ENCODE measurements around the gene PIP5KL1.

PIP5KL1 gene

GRCh38 chr9:127912882-127913281, 17.7 kb downstream of the PIP5KL1 start:
- DNase-seq = no peak
- TF ChIP-seq CTCF (IDR thresholded peaks at IDR 0.05) = no peak
- peaks cover 10 to 57% (median 42%) of the 10 kb centered on the region in 3 donors for H3K36me3 ChIP-seq
- peaks cover 0 to 30% (median 26%) of the 10 kb centered on the region in 4 donors for H3K4me1 ChIP-seq
- H3K9me3 ChIP-seq = no peaks in the 10 kb centered on the region
- H3K27ac ChIP-seq = no peak overlapping the region
- no peaks in the 10 kb centered on the region for H3K27me3 ChIP-seq
- H3K4me3 ChIP-seq = no peak overlapping the region
- intact Hi-C loops (cut with DNase I; ENCODE audit: low total_unique reads) = no loop called here

- TF ChIP-seq CTCF (IDR thresholded peaks at IDR 0.05) = no peak
- peaks cover 10 to 59% (median 42%) of the 10 kb centered on the region in 3 donors for H3K36me3 ChIP-seq
These were observed 18.3 kb downstream of the PIP5KL1 start for GRCh38 chr9:127912296-127912695.

GRCh38 chr9:127910613-127911205, 19.9 kb downstream of the PIP5KL1 start:
- Histone ChIP-seq H3K4me1 (peaks cover 0 to 32% (median 23%) of the 10 kb centered on the region in 4 donors), H3K4me3 (no peak overlapping the region), H3K27me3 (no peaks in the 10 kb centered on the region), H3K9me3 (no peaks in the 10 kb centered on the region), H3K36me3 (peaks cover 10 to 59% (median 42%) of the 10 kb centered on the region in 3 donors), H3K27ac (no peak overlapping the region)
- TF ChIP-seq CTCF (IDR thresholded peaks at IDR 0.05) = no peak
- DNase-seq = no peak
- intact Hi-C loops (cut with DNase I; ENCODE audit: low total_unique reads) = no loop called here

More at GRCh38 chr9:127912296-127912695, 18.3 kb downstream of the PIP5KL1 start:
- no peak for DNase-seq
- no peak overlapping the region for H3K4me3 ChIP-seq
- H3K27ac ChIP-seq = no peak overlapping the region
- no peaks in the 10 kb centered on the region for H3K27me3 ChIP-seq
- no peaks in the 10 kb centered on the region for H3K9me3 ChIP-seq
- peaks cover 0 to 27% (median 21%) of the 10 kb centered on the region in 4 donors for H3K4me1 ChIP-seq
- intact Hi-C loops (cut with DNase I; ENCODE audit: low total_unique reads) = no loop called here

- intact Hi-C loops (cut with DNase I; ENCODE audit: low total_unique reads) = no loop called here
These were observed 20.7 kb downstream of the PIP5KL1 start for GRCh38 chr9:127909839-127910273.

GRCh38 chr9:127908660-127908926, 22.0 kb downstream of the PIP5KL1 start:
- no peak for DNase-seq
- Histone ChIP-seq H3K27me3 (no peaks in the 10 kb centered on the region), H3K4me3 (no peak overlapping the region), H3K4me1 (peaks cover 0 to 40% (median 36%) of the 10 kb centered on the region in 4 donors), H3K27ac (no peak overlapping the region), H3K9me3 (no peaks in the 10 kb centered on the region), H3K36me3 (peaks cover 10 to 52% (median 40%) of the 10 kb centered on the region in 3 donors)
- intact Hi-C loops (cut with DNase I; ENCODE audit: low total_unique reads) = no loop called here
- TF ChIP-seq CTCF (IDR thresholded peaks at IDR 0.05) = no peak

More at GRCh38 chr9:127909839-127910273, 20.7 kb downstream of the PIP5KL1 start:
- Histone ChIP-seq H3K9me3 (no peaks in the 10 kb centered on the region), H3K4me3 (no peak overlapping the region), H3K36me3 (peaks cover 10 to 59% (median 42%) of the 10 kb centered on the region in 3 donors), H3K27ac (peak overlapping the region in 1 of 2 donors; percentile 11), H3K4me1 (peaks cover 0 to 32% (median 24%) of the 10 kb centered on the region in 4 donors), H3K27me3 (no peaks in the 10 kb centered on the region)
- no peak for TF ChIP-seq CTCF (IDR thresholded peaks at IDR 0.05)
- no peak for DNase-seq
